ENCODE data around the gene GTF2A1L.

GTF2A1L gene

DNA sequence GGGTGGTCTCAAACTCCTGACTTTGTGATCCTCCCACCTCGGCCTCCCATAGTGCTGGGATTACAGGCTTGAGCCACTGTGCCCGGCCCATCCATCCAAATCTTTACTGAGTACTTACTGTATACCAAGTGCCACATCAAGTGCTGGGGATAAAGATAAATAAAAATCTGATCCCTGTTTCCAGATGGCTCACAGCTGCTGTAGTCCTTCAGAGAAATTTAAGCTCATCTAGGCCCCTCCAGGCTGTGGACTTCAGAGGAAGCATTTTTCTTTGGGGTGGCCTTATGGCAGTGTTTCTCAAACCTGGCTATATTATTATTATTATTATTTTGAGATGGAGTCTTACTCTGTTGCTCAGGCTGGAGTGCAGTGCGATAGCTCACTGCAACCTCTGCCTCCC, 33.7 kb upstream of the GTF2A1L start:
- TF ChIP-seq, protein P1, sequence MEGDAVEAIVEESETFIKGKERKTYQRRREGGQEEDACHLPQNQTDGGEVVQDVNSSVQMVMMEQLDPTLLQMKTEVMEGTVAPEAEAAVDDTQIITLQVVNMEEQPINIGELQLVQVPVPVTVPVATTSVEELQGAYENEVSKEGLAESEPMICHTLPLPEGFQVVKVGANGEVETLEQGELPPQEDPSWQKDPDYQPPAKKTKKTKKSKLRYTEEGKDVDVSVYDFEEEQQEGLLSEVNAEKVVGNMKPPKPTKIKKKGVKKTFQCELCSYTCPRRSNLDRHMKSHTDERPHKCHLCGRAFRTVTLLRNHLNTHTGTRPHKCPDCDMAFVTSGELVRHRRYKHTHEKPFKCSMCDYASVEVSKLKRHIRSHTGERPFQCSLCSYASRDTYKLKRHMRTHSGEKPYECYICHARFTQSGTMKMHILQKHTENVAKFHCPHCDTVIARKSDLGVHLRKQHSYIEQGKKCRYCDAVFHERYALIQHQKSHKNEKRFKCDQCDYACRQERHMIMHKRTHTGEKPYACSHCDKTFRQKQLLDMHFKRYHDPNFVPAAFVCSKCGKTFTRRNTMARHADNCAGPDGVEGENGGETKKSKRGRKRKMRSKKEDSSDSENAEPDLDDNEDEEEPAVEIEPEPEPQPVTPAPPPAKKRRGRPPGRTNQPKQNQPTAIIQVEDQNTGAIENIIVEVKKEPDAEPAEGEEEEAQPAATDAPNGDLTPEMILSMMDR (IDR thresholded peaks at IDR 0.05; ENCODE audit: borderline replicate concordance, control extremely low read depth, extremely low read depth, insufficient read depth, missing control alignments), result no peak
- in situ Hi-C loops (cut with MboI; ENCODE audit: low sequenced_read_pairs, unreplicated experiment), result no loop called here
- DNase-seq (ENCODE audit: low spot score), result no peak

DNA sequence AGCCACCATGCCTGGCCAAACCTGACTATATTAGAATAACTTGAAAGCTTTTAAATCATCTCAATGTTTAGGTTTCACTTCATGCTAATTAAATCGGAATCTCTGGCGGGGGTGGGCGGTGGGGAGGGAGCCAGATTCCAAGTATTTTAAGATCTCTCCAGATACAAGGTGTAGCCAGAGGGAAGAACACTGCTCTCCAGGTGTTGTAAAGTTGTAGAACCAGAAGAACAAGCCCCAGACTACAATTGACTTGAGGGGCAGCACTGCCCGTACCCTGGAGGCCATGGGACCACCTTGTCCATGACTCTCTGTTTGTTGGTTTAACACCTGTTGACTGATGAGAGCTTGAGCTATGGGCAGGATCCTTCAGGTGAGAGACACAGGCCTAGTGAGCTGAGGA, 33.1 kb upstream of the GTF2A1L start:
- TF ChIP-seq, protein P1 (IDR thresholded peaks at IDR 0.05; ENCODE audit: borderline replicate concordance, control extremely low read depth, extremely low read depth, insufficient read depth, missing control alignments), result no peak
- in situ Hi-C loops (cut with MboI; ENCODE audit: low sequenced_read_pairs, unreplicated experiment), result no loop called here
- no peak for DNase-seq (ENCODE audit: low spot score)

DNA sequence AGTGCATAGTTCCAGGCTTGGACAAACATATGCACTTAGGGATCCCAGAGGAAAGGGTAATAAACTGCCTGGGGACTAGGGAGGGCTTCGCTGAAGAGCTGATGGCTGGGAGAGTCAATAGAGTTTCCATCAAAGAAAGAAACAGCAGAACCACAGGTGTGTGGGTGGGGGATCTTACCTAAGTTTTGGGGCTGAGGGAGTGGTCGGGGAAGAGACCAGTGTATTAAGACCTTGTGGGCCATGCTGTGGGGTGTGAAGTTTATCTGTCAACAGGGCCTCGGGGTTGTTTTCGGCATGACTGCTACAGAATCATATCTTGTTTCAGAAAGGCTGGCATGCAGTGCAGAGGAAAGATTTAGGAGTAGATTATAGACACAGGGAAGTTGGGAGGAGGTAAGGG, 31.2 kb upstream of the GTF2A1L start:
- in situ Hi-C loops (cut with MboI; ENCODE audit: low sequenced_read_pairs, unreplicated experiment), result no loop called here
- TF ChIP-seq, protein P1 (IDR thresholded peaks at IDR 0.05; ENCODE audit: borderline replicate concordance, control extremely low read depth, extremely low read depth, insufficient read depth, missing control alignments), result no peak
- no peak for DNase-seq (ENCODE audit: low spot score)

DNA sequence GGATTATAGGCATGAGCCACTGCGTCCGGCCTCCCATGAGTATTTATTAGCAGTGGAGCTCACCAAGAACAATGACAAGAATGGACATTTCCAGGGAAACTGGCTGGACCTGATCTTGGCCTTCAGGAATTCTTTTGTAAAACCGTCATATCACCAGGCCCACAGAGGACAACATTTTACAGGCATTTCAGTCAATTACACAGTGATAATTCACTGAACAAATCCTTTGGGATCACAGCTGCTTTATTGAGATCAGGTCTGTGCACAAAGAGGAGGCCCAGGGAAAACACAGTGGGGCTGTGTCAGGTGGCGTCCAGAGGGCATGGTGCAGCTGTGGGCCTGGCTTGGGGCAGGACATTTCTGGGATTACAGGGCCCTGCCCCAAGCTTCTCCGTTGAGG, 30.1 kb upstream of the GTF2A1L start:
- TF ChIP-seq, protein P1 (IDR thresholded peaks at IDR 0.05; ENCODE audit: borderline replicate concordance, control extremely low read depth, extremely low read depth, insufficient read depth, missing control alignments), result no peak
- in situ Hi-C loops (cut with MboI; ENCODE audit: low sequenced_read_pairs, unreplicated experiment), result no loop called here
- no peak for DNase-seq (ENCODE audit: low spot score)

DNA sequence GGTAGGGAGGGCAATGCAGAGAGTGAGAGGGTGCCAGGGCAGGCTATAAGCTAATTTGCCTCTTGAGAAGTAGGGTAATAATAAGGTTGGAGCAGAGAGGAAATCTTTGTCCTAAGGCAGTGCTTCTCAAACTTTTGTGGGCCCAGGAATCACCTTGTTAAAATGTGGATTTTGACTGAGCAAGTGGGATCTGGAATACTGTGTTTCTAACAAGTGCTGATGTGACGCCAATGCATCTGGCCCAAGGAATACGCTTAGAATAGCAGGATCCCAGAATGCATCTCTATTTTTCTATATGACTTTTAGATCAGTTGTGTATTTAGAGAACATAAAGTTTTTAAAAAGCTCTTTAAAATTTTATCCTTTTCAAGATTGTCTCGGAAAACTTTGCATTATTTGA, 29.7 kb upstream of the GTF2A1L start:
- in situ Hi-C loops (cut with MboI; ENCODE audit: low sequenced_read_pairs, unreplicated experiment), result no loop called here
- no peak for DNase-seq (ENCODE audit: low spot score)
- TF ChIP-seq, protein P1 (IDR thresholded peaks at IDR 0.05; ENCODE audit: borderline replicate concordance, control extremely low read depth, extremely low read depth, insufficient read depth, missing control alignments), result no peak

DNA sequence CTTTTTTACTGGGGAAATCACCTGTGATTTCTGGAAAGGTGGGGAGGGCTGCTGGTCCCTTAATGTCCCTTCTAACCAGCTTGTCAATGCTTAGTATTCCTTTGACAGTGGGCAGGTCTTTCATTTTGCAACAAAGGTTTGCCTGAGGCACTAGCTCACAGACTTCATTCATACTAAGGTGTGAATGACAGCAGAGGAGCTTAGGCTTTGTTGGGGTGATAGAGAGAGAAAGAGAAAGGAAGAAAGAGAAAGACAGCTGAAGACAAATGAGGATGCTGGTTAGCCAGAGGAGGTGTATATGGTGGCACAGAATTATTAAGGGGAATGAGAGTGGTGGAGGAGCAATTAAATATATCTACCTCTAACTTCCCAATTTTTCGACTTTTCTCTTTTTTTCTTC, 28.9 kb upstream of the GTF2A1L start:
- in situ Hi-C loops (cut with MboI; ENCODE audit: low sequenced_read_pairs, unreplicated experiment), result no loop called here
- DNase-seq (ENCODE audit: low spot score), result no peak
- TF ChIP-seq, protein P1 (IDR thresholded peaks at IDR 0.05; ENCODE audit: borderline replicate concordance, control extremely low read depth, extremely low read depth, insufficient read depth, missing control alignments), result no peak
